CD8-positive, alpha-beta memory T cell (primary cell): ENCODE data around the gene TMEM53. TPM values are rescaled to one million over a fixed set of nuclear protein-coding genes. Genes with fewer than 3 reads are reported as not detected.

ENCODE experiments used
- CTCF ChIA-PET: fragments of 350-600 bp; sonication (Branson Sonifier 250); formaldehyde crosslinking; loops from one replicate; lab custom pipeline; 2021; ENCODE audit warnings: antibody characterized with exemption; lab: Charles Lee
- POLR2A ChIA-PET: fragments of 350-600 bp; sonication (Branson Sonifier 250); formaldehyde crosslinking; loops from one replicate; lab custom pipeline; 2021; ENCODE audit warnings: antibody characterized with exemption; lab: Charles Lee
- DNase-seq, 5 donors: peaks; one replicate each; pipeline versions ENCODE4 v3.0.0 to v3.0.0-alpha.2; 2020 to 2022; ENCODE audit warnings: mixed read lengths in 1 of 5
- H3K27ac ChIP-seq: one replicate; pipeline ENCODE4 v1.7.0; 2013; ENCODE audit warnings: low read depth, mild to moderate bottlenecking, low read length, moderate library complexity
- H3K27me3 ChIP-seq: 2 replicates; pipeline ENCODE4 v1.7.0; 2013; ENCODE audit warnings: low read length, mild to moderate bottlenecking; ENCODE audit not compliant: insufficient read depth, poor library complexity, severe bottlenecking
- H3K36me3 ChIP-seq: 2 replicates; pipeline ENCODE4 v1.7.0; 2013; ENCODE audit warnings: mild to moderate bottlenecking, low read length, moderate library complexity; ENCODE audit not compliant: insufficient read depth
- H3K4me1 ChIP-seq: 2 replicates; pipeline ENCODE4 v1.7.0; 2013; ENCODE audit warnings: mild to moderate bottlenecking, low read length, moderate library complexity; ENCODE audit not compliant: insufficient read depth
- H3K4me3 ChIP-seq: 2 replicates; pipeline ENCODE4 v1.7.0; 2013; ENCODE audit warnings: mild to moderate bottlenecking, low read length
- H3K9me3 ChIP-seq: 2 replicates; pipeline ENCODE4 v1.7.0; 2013; ENCODE audit warnings: mild to moderate bottlenecking, low read length
- H3K27ac Mint-ChIP-seq, 8 donors: one replicate each; pipeline ENCODE4 v1.8.0; 2020 to 2021; ENCODE audit warnings: mixed read lengths in 8 of 8, mild to moderate bottlenecking in 6 of 8, inconsistent platforms in 3 of 8, moderate library complexity in 3 of 8
- H3K27me3 Mint-ChIP-seq, 2 donors: one replicate each; pipeline ENCODE4 v1.8.0; 2020 to 2021; ENCODE audit warnings: mixed read lengths in 2 of 2, mild to moderate bottlenecking in 1 of 2, moderate library complexity in 1 of 2
- H3K36me3 Mint-ChIP-seq, 3 donors: one replicate each; pipeline ENCODE4 v1.8.0; 2020 to 2021; ENCODE audit warnings: mixed read lengths in 3 of 3, inconsistent platforms in 1 of 3, mild to moderate bottlenecking in 1 of 3
- H3K4me1 Mint-ChIP-seq, 3 donors: one replicate each; pipeline ENCODE4 v1.8.0; 2020 to 2021; ENCODE audit warnings: mixed read lengths in 3 of 3, inconsistent platforms in 1 of 3, mild to moderate bottlenecking in 1 of 3
- H3K4me3 Mint-ChIP-seq, 7 donors: one replicate each; pipeline ENCODE4 v1.8.0; 2020 to 2021; ENCODE audit warnings: mixed read lengths in 7 of 7, mild to moderate bottlenecking in 6 of 7, moderate library complexity in 4 of 7, inconsistent platforms in 2 of 7
- H3K9me3 Mint-ChIP-seq, 5 donors: one replicate each; pipeline ENCODE4 v1.8.0; 2020 to 2022; ENCODE audit warnings: mixed read lengths in 5 of 5, mild to moderate bottlenecking in 3 of 5, moderate library complexity in 2 of 5, inconsistent platforms in 1 of 5
- polyA plus RNA-seq: library from polyadenylated mRNA; unstranded; fragments of 300-500 nt; fragmentation: Illumina TruSeq; gene quantifications from one replicate; pipeline ENCODE4 v1.2.3, GENCODE V29; 2021
- total RNA-seq, 2 experiments: library from RNA; stranded (reverse); gene quantifications; one replicate each; pipeline ENCODE4 v1.2.3, GENCODE V29; 2021

Gene TMEM53
- total and polyA plus RNA-seq, 3 experiments from 2014 or later = 2.3 to 7.1 (median 2.5) TPM

DNA sequence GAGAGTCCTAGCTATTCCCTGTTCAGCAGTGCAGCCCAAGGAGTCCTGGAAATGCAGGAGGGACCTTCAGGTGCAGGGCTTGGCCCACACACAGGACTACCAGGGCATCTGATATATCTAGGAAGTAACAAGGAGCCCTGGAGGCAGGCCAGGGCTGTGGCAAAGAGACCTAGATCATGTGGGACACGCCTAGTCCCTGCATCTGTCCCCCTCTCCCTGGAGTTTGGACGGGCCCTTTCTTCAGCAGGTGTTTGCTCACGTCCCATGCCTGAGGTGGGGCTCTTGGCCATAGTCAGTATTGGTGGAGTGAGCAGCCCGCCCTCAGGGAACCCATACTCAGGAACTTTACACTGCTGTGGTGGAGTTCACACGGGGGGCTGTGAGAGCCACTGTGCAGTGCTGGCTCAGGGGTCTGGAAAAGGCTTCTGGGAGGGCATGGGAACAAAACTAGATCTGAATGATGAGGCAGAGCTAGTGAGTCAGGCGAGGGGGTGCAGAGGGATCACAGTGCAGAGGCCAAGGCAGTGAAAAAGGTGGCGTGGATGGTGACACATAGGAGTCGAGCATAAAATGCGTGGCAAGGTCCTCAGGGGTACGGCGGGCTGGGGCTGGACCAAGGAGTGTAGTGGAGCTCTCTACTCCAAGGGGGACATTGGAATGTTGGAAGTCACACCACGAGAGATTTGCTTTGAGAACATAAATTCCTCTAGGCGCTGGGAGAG is 25.6 kb downstream of the TMEM53 start:
- H3K9me3 Mint-ChIP-seq = no peaks in the 10 kb centered on the region
- no peak overlapping the region for H3K4me3 ChIP-seq
- ChIA-PET POLR2A (no interaction called here), CTCF (interaction anchor here (1.2 to 1.3 kb wide), 2 partner anchors 10 to 77 kb away, joined by 3 read pairs; no protein-coding TSS in a partner anchor)
- no peak overlapping the region for H3K4me3 Mint-ChIP-seq
- no peaks in the 10 kb centered on the region for H3K27me3 ChIP-seq
- peak overlapping the region in 7 of 8 donors; percentile 5 to 52 (median 33) for H3K27ac Mint-ChIP-seq
- H3K36me3 Mint-ChIP-seq = peaks cover 6 to 85% (median 11%) of the 10 kb centered on the region in 3 donors
- H3K4me1 Mint-ChIP-seq = peaks cover 0 to 1% (median 0%) of the 10 kb centered on the region in 3 donors
- no peak for DNase-seq
- no peaks in the 10 kb centered on the region for H3K4me1 ChIP-seq
- no peak overlapping the region for H3K27ac ChIP-seq
- H3K27me3 Mint-ChIP-seq = no peaks in the 10 kb centered on the region
- no peaks in the 10 kb centered on the region for H3K9me3 ChIP-seq
- H3K36me3 ChIP-seq = peaks cover 26% of the 10 kb centered on the region

GRCh38 chr1:44647896-44648295 is 26.4 kb downstream of the TMEM53 start:
- H3K4me1 ChIP-seq = no peaks in the 10 kb centered on the region
- H3K27ac Mint-ChIP-seq = peak overlapping the region in 5 of 8 donors; percentile 5 to 92 (median 74)

DNA sequence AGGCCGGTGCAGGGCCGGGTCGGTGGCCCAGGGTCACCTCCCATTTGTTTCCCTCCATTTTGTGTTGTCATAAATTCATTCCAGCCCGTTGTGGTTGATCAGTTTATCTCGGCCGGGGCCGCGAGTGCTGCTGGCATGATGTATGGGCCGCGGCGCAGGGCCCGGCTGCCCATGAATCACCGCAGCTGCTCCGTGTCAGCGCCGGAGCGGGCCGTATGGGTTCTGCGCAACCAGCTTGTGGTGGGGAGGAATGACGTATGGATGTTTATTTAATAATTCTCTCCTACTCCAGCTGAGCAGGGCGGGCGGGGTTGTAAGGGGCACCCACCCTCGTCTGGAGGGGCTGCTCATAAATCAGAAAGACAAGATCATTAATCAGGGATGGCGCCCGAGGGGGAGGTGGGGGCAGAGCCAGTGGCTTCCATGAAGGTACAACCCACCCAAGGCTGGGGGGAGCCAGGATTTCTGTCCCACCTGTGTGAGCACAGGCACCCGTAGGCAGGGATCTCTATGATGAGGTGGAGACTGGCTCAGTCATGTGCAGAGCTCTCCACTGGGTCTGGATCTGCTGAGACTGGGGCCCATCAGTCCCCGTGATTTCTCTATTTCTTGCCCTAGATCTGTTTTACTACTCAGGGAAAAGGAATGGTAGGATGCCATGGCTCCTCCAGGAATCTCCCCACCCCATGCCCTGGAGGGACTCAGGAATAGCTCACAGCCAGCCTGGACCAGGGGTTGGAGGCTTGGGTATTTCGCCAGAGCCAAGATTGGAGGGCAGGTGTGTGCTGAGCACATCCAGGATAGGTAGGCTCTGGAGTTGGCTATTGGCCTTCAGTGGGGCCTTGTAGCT is 27.8 kb downstream of the TMEM53 start:
- POLR2A ChIA-PET = no interaction called here
- DNase-seq = no peak

More at GRCh38 chr1:44647896-44648295, 26.4 kb downstream of the TMEM53 start:
- no peak overlapping the region for H3K27ac ChIP-seq
- H3K36me3 ChIP-seq = peaks cover 32% of the 10 kb centered on the region
- CTCF ChIA-PET = interaction anchor here (0.8 to 1.7 kb wide), 4 partner anchors 9 to 76 kb away, joined by 3 to 8 read pairs (median 3); no protein-coding TSS in a partner anchor
- Mint-ChIP-seq H3K4me3 (no peak overlapping the region), H3K9me3 (no peaks in the 10 kb centered on the region), H3K27me3 (no peaks in the 10 kb centered on the region), H3K4me1 (peaks cover 0 to 5% (median 0%) of the 10 kb centered on the region in 3 donors), H3K36me3 (peaks cover 6 to 91% (median 14%) of the 10 kb centered on the region in 3 donors)
- POLR2A ChIA-PET = no interaction called here
- H3K27me3 ChIP-seq = no peaks in the 10 kb centered on the region
- no peak overlapping the region for H3K4me3 ChIP-seq
- H3K9me3 ChIP-seq = no peaks in the 10 kb centered on the region
- DNase-seq = no peak

GRCh38 chr1:44645476-44646244 is 28.6 kb downstream of the TMEM53 start:
- H3K27me3 ChIP-seq = no peaks in the 10 kb centered on the region
- peaks cover 48% of the 10 kb centered on the region for H3K36me3 ChIP-seq
- Mint-ChIP-seq H3K4me1 (peaks cover 0 to 7% (median 0%) of the 10 kb centered on the region in 3 donors), H3K9me3 (peaks cover 0 to 1% (median 0%) of the 10 kb centered on the region in 5 donors), H3K4me3 (no peak overlapping the region), H3K27me3 (no peaks in the 10 kb centered on the region), H3K27ac (peak overlapping the region in 2 of 8 donors; percentile 38 to 71), H3K36me3 (peaks cover 6 to 99% (median 13%) of the 10 kb centered on the region in 3 donors)
- no peaks in the 10 kb centered on the region for H3K4me1 ChIP-seq
- DNase-seq = no peak
- no peak overlapping the region for H3K4me3 ChIP-seq
- H3K27ac ChIP-seq = no peak overlapping the region
- POLR2A ChIA-PET = no interaction called here
- CTCF ChIA-PET = no interaction called here
- no peaks in the 10 kb centered on the region for H3K9me3 ChIP-seq

More for the DNA sequence above, 27.8 kb downstream of the TMEM53 start:
- Mint-ChIP-seq H3K27me3 (no peaks in the 10 kb centered on the region), H3K4me3 (no peak overlapping the region), H3K27ac (peak overlapping the region in 3 of 8 donors; percentile 63 to 82 (median 75)), H3K36me3 (peaks cover 6 to 99% (median 14%) of the 10 kb centered on the region in 3 donors), H3K9me3 (peaks cover 0 to 1% (median 0%) of the 10 kb centered on the region in 5 donors), H3K4me1 (peaks cover 0 to 7% (median 0%) of the 10 kb centered on the region in 3 donors)
- Histone ChIP-seq H3K36me3 (peaks cover 46% of the 10 kb centered on the region), H3K27ac (no peak overlapping the region), H3K4me1 (no peaks in the 10 kb centered on the region), H3K27me3 (no peaks in the 10 kb centered on the region), H3K9me3 (no peaks in the 10 kb centered on the region), H3K4me3 (no peak overlapping the region)
- CTCF ChIA-PET = interaction anchor here (0.9 to 1.7 kb wide), 3 partner anchors 12 to 268 kb away, joined by 3 to 8 read pairs (median 3); no protein-coding TSS in a partner anchor

DNA sequence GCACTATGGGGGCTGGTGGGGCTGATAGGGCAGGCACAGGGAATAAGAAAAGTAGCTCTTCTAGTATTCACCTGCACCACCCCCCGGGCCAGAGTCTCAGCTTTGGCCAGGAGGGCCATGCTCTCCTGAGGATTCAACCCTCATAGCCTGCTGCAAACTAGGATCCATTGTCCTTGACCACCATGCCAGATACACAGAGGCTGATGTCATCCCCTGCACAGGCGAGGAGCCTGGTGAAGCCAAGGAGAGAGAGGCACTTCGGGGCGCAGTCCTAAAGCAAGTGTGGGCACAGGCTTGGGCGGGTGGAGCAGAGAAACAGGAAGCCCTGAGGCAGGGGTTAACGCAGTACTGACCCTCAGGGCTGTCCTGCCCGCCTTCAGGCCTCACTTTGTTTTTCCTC is 29.5 kb downstream of the TMEM53 start:
- Histone ChIP-seq H3K36me3 (peaks cover 56% of the 10 kb centered on the region), H3K27me3 (no peaks in the 10 kb centered on the region), H3K27ac (no peak overlapping the region), H3K9me3 (no peaks in the 10 kb centered on the region), H3K4me1 (no peaks in the 10 kb centered on the region), H3K4me3 (no peak overlapping the region)
- Mint-ChIP-seq H3K27ac (peak overlapping the region in 2 of 8 donors; percentile 9 to 44), H3K9me3 (peaks cover 0 to 1% (median 0%) of the 10 kb centered on the region in 5 donors), H3K4me1 (peaks cover 0 to 7% (median 0%) of the 10 kb centered on the region in 3 donors), H3K27me3 (no peaks in the 10 kb centered on the region), H3K4me3 (no peak overlapping the region), H3K36me3 (peaks cover 6 to 99% (median 13%) of the 10 kb centered on the region in 3 donors)
- DNase-seq = no peak
- ChIA-PET CTCF (interaction anchor here (7.9 kb wide), 1 partner anchor 7 kb away, joined by 41 read pairs; no protein-coding TSS in a partner anchor), POLR2A (no interaction called here)

- Mint-ChIP-seq H3K9me3 (peaks cover 0 to 1% (median 0%) of the 10 kb centered on the region in 5 donors), H3K36me3 (peaks cover 6 to 98% (median 12%) of the 10 kb centered on the region in 3 donors), H3K4me1 (peaks cover 4 to 9% (median 5%) of the 10 kb centered on the region in 3 donors), H3K4me3 (no peak overlapping the region), H3K27ac (peak overlapping the region in 2 of 8 donors; percentile 38 to 43), H3K27me3 (peaks cover 0 to 1% of the 10 kb centered on the region in 2 donors)
- DNase-seq = no peak
- POLR2A ChIA-PET = no interaction called here
- H3K4me3 ChIP-seq = no peak overlapping the region
- H3K27me3 ChIP-seq = no peaks in the 10 kb centered on the region
- no peak overlapping the region for H3K27ac ChIP-seq
- no peaks in the 10 kb centered on the region for H3K4me1 ChIP-seq
- no peaks in the 10 kb centered on the region for H3K9me3 ChIP-seq
- CTCF ChIA-PET = interaction anchor here (7.9 kb wide), 1 partner anchor 8 kb away, joined by 41 read pairs; no protein-coding TSS in a partner anchor
- peaks cover 57% of the 10 kb centered on the region for H3K36me3 ChIP-seq
These were observed 30.5 kb downstream of the TMEM53 start for GRCh38 chr1:44643721-44644334.

DNA sequence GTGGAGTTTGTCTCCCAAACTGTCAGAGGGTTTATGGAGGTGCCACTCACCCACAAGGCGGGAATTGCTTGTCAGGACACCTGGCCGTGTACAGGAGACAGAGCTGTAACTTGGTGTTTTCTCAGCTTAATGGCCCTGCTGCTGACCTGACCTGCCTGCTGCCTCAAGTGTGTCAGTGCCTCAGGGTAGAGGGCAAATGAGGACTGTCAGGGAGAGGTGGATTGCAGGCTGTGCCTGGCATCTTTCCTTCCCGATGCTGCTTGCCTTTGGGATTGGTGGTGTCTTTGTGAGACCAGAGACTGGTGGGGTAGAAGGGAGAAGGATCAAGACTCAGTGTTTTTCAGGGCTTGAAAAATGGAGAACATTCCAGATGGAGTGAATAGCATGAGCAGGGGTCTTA is 31.4 kb downstream of the TMEM53 start:
- no peak for DNase-seq
- no peaks in the 10 kb centered on the region for H3K4me1 ChIP-seq
- H3K27me3 Mint-ChIP-seq = peaks cover 0 to 2% of the 10 kb centered on the region in 2 donors
- peaks cover 6 to 98% (median 11%) of the 10 kb centered on the region in 3 donors for H3K36me3 Mint-ChIP-seq
- no peak overlapping the region for H3K4me3 Mint-ChIP-seq
- H3K27ac ChIP-seq = no peak overlapping the region
- peaks cover 61% of the 10 kb centered on the region for H3K36me3 ChIP-seq
- H3K9me3 Mint-ChIP-seq = peaks cover 0 to 1% (median 0%) of the 10 kb centered on the region in 5 donors
- CTCF ChIA-PET = interaction anchor here (7.9 kb wide), 1 partner anchor 9 kb away, joined by 41 read pairs; no protein-coding TSS in a partner anchor
- peaks cover 4 to 9% (median 5%) of the 10 kb centered on the region in 3 donors for H3K4me1 Mint-ChIP-seq
- POLR2A ChIA-PET = interaction anchor here (1.3 kb wide), 1 partner anchor 10 kb away, joined by 3 read pairs; no protein-coding TSS in a partner anchor
- H3K27ac Mint-ChIP-seq = peak overlapping the region in 4 of 8 donors; percentile 37 to 59 (median 46)
- no peaks in the 10 kb centered on the region for H3K27me3 ChIP-seq
- no peaks in the 10 kb centered on the region for H3K9me3 ChIP-seq
- no peak overlapping the region for H3K4me3 ChIP-seq
